ENCODE measurements around the gene BCKDK.

The BCKDK gene

DNA sequence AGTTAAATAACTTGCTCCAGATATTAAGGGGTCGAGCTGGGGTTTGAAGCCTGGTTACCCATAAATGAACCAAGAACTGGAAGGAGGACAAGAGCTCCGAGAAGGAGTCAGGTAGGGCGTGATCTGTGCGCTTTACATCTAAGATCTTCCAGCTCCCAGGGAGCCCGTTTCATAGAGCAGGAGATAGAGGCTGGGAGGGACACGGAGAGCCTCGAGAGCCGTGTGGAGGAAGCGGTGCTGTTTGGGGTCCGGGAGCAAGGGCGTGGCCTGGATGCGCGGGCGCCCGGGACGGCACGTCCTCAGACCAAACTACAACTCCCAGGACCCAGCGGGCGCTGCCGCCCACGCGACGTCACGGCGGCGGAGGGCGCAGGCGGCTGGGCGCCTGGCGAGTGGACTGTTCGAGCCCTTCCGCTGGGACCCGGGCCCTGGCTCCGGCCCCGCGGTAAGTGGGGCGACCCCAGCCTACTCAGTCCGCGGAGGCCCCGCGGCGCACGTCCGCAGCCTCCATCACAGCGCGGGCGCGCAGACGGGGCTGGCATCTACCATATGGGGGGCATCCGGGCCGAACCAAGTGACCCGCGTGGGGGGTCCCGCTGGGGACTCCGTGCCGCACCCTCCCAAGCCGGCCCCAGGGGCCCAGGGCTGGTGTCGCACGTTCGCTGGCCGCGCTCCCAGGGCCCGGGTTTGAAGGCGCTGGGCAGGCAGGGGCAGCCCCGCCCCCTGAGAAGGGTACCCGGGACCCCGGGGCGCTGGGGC is at the start of gene BCKDK:
BCKDK (plus strand) TSS at position 352 of the 759 bp plus-strand sequence. CDS start 838 bp downstream, outside the sequence.
- DNase-seq (ENCODE audit: low spot score), result peak; percentile 63

- no peak for DNase-seq (ENCODE audit: low spot score)
These were observed 46.9 kb upstream of the BCKDK start for GRCh38 chr16:31061126-31061812.

DNA sequence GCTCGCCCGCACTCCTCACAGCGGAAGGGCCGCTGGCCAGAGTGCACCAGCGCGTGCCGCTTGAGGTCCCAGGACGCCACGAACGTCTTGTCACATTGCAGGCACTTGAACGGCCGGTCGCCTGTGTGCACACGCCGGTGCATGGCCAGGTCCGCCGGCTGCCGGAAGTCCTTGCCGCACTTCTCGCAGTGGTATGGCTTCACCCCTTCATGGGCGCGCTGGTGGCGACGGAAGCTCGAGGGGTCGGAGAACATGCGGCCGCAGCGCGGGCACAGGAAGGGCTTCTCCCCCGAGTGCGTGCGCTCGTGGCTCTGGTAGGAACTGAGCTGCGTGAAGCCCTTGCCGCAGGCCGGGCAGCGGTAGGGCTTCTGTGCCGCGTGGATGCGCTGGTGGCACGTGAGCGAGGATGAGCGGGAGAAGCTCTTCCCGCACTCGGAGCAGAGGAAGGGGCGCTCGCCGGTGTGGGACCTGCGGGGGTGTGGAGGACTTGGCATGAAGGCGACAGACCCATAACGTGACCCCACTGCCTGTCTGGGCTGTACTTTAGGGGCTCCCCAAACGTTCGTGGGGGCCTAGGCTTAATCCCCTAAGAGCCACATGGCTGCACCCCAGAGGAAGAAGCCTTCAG is 46.3 kb upstream of the BCKDK start:
- DNase-seq (ENCODE audit: low spot score), result no peak

DNA sequence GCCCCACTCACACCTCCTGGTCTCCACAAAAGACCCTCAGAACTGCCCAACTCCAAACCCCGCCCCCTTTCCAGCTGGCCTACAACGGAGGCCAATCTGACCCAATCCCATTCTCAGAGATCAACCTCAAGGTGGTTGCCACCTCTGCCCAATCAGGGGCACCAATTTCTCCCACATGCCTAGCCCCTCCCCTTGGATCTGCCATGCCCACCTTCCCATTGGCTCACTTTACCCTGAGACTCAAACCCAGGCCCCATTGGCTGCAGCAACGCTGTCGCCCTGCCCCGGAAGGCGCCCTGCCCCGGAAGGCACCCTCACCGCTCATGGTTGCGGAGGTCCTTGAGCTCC is 44.7 kb upstream of the BCKDK start:
- no peak for DNase-seq (ENCODE audit: low spot score)

DNA sequence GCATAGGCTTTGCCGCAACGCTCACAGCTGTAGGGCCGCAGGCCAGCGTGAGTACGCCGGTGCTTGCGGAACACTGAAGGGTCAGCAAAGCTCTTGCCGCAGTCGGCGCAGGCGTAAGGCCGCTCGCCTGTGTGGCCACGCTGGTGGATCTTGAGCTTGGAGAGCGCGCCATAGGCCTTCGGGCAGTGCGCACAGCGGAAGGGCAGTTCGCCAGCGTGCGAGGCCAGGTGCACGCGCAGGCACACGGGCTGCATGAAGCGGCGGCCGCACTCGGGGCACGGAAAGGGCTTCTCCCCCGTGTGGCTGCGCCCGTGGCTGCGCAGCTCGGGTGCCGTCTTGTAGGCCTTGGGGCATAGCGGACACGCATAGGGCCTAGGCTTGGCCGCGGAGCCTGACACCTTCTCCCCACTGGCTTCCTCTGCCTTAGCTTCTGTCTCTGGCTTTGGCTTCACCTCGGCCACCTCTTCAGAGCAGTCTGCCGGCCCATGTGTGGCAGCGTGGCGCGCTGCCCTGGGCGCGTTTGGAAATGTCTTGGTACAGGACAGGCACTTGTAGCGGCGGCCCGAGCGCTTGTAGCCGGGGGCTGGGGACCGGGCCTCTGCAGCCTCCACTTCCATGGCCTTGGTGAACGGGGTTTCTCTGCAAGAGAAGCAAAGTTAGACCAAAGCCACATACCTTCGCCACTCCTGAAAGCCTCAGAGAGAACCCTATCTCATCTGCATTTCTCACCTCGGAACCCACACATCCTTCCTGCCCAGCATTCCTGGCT is 44.2 kb upstream of the BCKDK start:
- DNase-seq (ENCODE audit: low spot score), result no peak

DNA sequence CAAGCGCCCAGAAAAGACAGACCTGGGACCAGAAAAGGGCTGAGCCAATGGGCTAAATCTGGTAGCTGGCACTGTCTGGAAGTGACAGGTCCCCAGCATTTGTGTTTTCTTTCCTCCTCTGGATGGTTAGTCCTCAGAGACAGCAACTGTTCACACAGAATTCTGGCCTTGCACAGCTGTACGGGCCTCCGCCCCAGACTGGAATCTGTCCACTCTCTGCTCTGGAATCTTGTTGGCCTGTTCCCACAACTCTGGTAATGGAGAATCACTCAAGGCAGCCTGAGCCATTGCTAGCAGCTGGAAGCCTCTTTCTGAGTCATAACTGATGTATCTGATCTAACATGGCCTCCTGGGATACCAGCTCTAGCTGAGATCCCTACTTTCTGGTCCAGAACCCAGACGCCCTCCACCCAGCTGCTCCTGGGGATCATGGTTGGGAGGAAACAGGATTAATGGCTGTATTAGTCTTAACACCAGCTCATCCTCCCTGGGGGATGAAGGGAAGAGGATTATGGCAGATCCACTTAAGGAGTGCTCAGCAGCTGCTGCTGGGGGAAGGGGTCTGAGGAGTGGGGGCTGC is 43.2 kb upstream of the BCKDK start:
- DNase-seq (ENCODE audit: low spot score), result peak; percentile 45

DNA sequence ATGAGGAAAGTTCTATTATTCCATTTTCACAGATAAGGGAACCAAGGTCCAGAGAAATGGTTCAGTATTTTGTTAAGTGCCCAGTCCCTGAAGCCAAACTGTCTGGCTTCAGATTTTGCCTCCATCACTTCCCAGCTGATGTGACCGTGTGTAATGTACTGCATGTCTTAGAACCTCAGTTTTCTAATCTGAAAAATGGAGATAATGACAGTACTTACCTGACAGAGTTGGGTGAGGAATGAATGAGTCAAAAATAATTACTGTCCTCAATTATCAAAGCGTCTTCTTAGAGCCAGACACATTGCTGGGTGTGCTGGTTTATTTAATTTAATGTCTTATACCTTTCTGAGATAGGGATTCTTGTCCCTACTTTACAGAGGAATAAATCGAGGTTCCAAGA is 40.8 kb upstream of the BCKDK start:
- DNase-seq (ENCODE audit: low spot score), result no peak

DNA sequence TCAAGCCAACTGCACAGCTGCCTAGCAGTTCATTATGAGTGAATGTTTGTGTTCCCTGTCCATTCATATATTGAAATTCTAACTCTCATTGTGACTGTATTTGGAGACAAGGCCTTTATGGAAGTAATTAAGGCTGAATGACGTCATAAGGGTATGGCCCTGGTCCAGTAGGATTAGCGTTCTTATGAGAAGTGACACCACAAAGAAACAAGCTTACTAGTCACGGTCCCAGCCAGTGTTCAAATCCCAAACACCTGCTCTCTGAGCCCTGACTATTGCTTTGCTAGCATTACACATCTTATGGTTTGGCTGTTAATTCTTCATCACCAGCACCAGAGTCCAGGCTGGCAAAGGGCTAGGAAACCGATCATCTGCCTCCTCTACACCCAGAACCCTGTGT is 36.3 kb upstream of the BCKDK start:
- DNase-seq (ENCODE audit: low spot score), result no peak

DNA sequence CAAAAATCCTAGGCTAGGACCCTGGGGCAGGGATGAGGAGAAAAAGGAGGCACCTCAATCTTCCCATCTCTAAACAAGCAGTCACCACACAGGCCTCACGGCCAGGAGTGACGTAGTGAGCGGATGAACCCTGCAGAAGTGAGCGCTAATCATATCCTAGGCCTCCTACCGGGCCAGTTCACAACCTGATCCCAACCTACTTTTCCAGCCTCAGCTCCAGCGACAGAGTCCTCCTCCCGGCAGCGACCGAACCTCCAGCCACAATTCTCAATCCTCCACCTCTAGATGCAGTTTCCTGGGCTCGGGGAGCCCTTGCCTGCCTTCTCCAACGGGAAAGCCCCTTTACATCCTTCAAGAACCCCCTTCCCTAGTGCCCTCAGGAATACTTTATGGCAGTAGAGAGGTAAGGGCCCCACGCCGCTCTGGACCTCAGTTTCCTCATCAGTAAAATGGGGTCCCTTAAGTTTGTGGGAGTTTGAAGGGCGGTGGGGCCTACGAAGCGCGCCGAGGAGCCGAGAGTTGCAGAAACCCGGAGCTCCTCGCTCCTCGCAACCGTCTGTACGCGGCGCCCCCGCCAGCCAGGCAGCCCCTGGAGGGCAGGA is 35.5 kb upstream of the BCKDK start:
- peak; percentile 18 for DNase-seq (ENCODE audit: low spot score)

DNA sequence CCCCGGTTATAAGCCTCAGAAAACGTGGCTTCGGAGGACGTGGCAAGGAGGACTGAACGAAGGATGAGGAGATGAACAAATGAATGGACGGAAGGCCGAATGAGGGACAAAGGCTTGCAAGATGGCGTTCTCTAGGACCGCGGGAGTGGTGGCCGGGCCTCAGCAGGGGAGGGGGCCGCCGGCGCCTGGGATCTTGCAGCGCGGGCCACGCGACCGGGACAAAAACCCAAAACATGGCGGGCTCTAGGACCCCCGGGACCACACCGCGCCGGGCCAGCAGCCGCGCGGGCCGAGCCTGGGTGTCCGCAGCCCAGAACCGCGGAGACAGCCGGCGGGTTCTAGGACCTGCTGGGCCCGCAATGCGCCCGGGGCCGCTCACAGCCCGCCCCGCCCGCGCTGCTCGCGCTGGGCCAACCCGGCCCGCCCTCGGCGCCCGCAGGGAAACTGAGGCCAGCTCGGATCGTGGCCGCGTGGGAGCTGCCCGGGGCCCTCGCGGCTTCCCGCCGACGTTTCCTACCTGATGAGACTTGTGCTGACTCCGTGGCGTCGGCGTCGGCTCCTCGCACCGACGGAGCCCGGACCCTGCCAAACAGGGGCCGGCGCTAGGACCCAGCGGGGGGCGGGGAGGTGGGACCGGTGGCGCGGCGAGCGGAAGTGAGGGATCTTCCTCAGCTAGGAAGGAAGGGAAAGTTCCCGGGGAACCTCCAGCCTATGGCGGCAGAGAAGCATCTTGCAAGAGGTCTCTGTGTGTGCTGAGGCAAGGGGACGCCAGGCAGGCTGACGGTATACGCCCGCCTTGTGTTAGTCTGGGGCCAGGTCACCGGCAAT is 34.8 kb upstream of the BCKDK start:
- DNase-seq (ENCODE audit: low spot score), result peak; percentile 79

GRCh38 chr16:31073970-31074813 is 34.0 kb upstream of the BCKDK start, which contains the start of the genes ZNF646 and ZNF668:
TSS of gene ZNF646 (plus strand) at chr16:31074422. CDS start at chr16:31076325, 1,903 bp downstream.
TSS of gene ZNF668 (minus strand) at chr16:31074240. CDS start at chr16:31064459, 9,781 bp downstream.
- peak; percentile 99 for DNase-seq (ENCODE audit: low spot score)

GRCh38 chr16:31074814-31075183 is 33.4 kb upstream of the BCKDK start:
- peak; percentile 13 for DNase-seq (ENCODE audit: low spot score)

GRCh38 chr16:31076319-31076718 is 31.9 kb upstream of the BCKDK start:
- DNase-seq (ENCODE audit: low spot score), result no peak

GRCh38 chr16:31077024-31077423 is 31.2 kb upstream of the BCKDK start:
- no peak for DNase-seq (ENCODE audit: low spot score)

GRCh38 chr16:31077592-31078396 is 30.4 kb upstream of the BCKDK start:
- no peak for DNase-seq (ENCODE audit: low spot score)

DNA sequence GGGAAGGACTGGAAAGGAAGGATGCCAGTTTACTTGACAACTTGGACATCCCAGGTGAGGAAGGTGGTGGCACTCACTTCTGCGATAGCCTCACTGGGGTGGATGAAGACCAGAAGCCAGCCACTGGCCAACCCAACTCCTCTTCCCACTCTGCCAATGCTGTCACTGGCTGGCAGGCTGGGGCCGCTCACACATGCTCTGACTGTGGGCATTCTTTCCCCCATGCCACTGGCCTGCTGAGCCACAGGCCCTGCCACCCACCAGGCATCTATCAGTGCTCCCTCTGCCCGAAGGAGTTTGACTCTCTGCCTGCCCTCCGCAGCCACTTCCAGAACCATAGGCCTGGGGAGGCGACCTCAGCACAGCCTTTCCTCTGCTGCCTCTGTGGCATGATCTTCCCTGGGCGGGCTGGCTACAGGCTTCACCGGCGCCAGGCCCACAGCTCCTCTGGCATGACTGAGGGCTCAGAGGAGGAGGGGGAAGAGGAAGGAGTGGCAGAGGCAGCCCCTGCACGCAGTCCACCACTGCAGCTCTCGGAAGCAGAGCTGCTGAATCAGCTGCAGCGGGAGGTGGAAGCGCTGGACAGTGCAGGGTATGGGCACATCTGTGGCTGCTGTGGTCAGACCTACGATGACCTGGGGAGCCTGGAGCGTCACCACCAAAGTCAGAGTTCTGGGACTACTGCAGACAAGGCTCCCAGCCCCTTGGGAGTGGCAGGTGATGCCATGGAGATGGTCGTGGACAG is 29.4 kb upstream of the BCKDK start:
- no peak for DNase-seq (ENCODE audit: low spot score)

- DNase-seq (ENCODE audit: low spot score), result no peak
These were observed 28.7 kb upstream of the BCKDK start for GRCh38 chr16:31079342-31079944.

Data from kidney capillary endothelial cell (primary cell).